ENCODE data around the gene OLFML2B. TPM values are rescaled to one million over a fixed set of nuclear protein-coding genes. Genes with fewer than 3 reads are reported as not detected.

OLFML2B gene
- total RNA-seq, 1 donor from 2014 or later: 1.8 TPM

Other genes with a start within 250 kb of the OLFML2B start
- 5.6 and 6.0 TPM in 2 replicates for gene NOS1AP, start 45.8 kb upstream of the OLFML2B start, total RNA-seq